Common myeloid progenitor, CD34-positive (primary cell): ENCODE results near the gene OGG1.

ENCODE experiments used
- CTCF ChIA-PET: fragments of 350-600 bp; sonication (Branson Sonifier 250); formaldehyde crosslinking; loops from one replicate; lab custom pipeline; 2021; ENCODE audit warnings: antibody characterized with exemption; lab: Charles Lee
- POLR2A ChIA-PET: fragments of 350-600 bp; sonication (Branson Sonifier 250); formaldehyde crosslinking; loops from one replicate; lab custom pipeline; 2021; ENCODE audit warnings: antibody characterized with exemption; lab: Charles Lee
- DNase-seq, 3 donors: peaks; one replicate each; pipeline versions ENCODE4 v3.0.0 to v3.0.0-alpha.2; 2013
- H3K27ac ChIP-seq, 2 experiments: 1 replicate in 1 of 2; 2 replicates in 1 of 2; pipeline ENCODE4 v1.7.0; 2013; ENCODE audit warnings: inconsistent platforms in 2 of 2, low read length in 2 of 2, mild to moderate bottlenecking in 2 of 2, low read depth in 1 of 2, moderate library complexity in 1 of 2; ENCODE audit not compliant: severe bottlenecking in 2 of 2, insufficient read depth in 1 of 2, poor library complexity in 1 of 2
- H3K27me3 ChIP-seq, 5 experiments: replicated peaks in 2 of 5; 1 replicate in 3 of 5; 2 replicates in 2 of 5; pipeline versions ENCODE4 v1.6.1 to v1.7.0; 2013; ENCODE audit warnings: low read length in 4 of 5, mild to moderate bottlenecking in 2 of 5, moderate library complexity in 2 of 5, inconsistent platforms in 1 of 5; ENCODE audit not compliant: insufficient read depth in 5 of 5, control insufficient read depth in 4 of 5
- H3K36me3 ChIP-seq, 4 experiments: 1 replicate in 2 of 4; 2 replicates in 2 of 4; pipeline versions ENCODE4 v1.6.1 to v1.7.0; 2013; ENCODE audit warnings: low read length in 3 of 4, control low read depth in 1 of 4, mild to moderate bottlenecking in 1 of 4; ENCODE audit not compliant: control insufficient read depth in 4 of 4, insufficient read depth in 4 of 4
- H3K4me1 ChIP-seq, 4 experiments: 1 replicate in 3 of 4; 2 replicates in 1 of 4; pipeline versions ENCODE4 v1.6.1 to v1.7.1; 2013; ENCODE audit warnings: low read length in 3 of 4, mild to moderate bottlenecking in 3 of 4, control low read depth in 1 of 4, inconsistent platforms in 1 of 4, moderate library complexity in 1 of 4; ENCODE audit not compliant: control insufficient read depth in 4 of 4, insufficient read depth in 4 of 4; ENCODE audit errors: control extremely low read depth in 1 of 4
- H3K4me3 ChIP-seq, 7 experiments: 1 replicate in 4 of 7; 2 replicates in 3 of 7; pipeline versions ENCODE4 v1.5.1 to v1.7.0; 2013; ENCODE audit warnings: mild to moderate bottlenecking in 7 of 7, low read length in 6 of 7, moderate library complexity in 6 of 7, inconsistent platforms in 2 of 7, low read depth in 2 of 7, control low read depth in 1 of 7; ENCODE audit not compliant: insufficient read depth in 4 of 7, control insufficient read depth in 1 of 7; ENCODE audit errors: extremely low read depth in 1 of 7
- H3K9me3 ChIP-seq, 5 experiments: 1 replicate in 4 of 5; 2 replicates in 1 of 5; pipeline versions ENCODE4 v1.6.1 to v1.7.1; 2013; ENCODE audit warnings: low read length in 4 of 5, mild to moderate bottlenecking in 2 of 5, inconsistent platforms in 1 of 5, low read depth in 1 of 5, moderate library complexity in 1 of 5; ENCODE audit not compliant: control insufficient read depth in 4 of 5, insufficient read depth in 2 of 5; ENCODE audit errors: control extremely low read depth in 1 of 5
- WGBS: methylation state at CpG from one replicate; pipeline ENCODE4 v1.1.5; 2013; ENCODE audit not compliant: insufficient coverage; 5-methylcytosine and 5-hydroxymethylcytosine counted together

The OGG1 gene

GRCh38 chr3:9786209-9786739 is 36.5 kb downstream of the OGG1 start:
- POLR2A ChIA-PET, result no interaction called here
- H3K36me3 ChIP-seq, result peaks cover 17 to 63% (median 44%) of the 10 kb centered on the region in 4 experiments
- 89% methylated on average over 7 of the region's 7 CpGs for WGBS

GRCh38 chr3:9786825-9787669 is 37.3 kb downstream of the OGG1 start:
- WGBS, result 97% methylated on average over 11 of the region's 13 CpGs
- H3K9me3 ChIP-seq, result no peaks in the 10 kb centered on the region
- DNase-seq, result peak in 2 of 3 donors; percentile 48 to 49
- H3K27ac ChIP-seq, result no peak overlapping the region
- no peaks in the 10 kb centered on the region for H3K27me3 ChIP-seq
- H3K4me3 ChIP-seq, result no peak overlapping the region
- H3K36me3 ChIP-seq, result peaks cover 17 to 58% (median 43%) of the 10 kb centered on the region in 4 experiments
- peaks cover under 1 to 31% (median 8%) of the 10 kb centered on the region in 4 experiments for H3K4me1 ChIP-seq
- CTCF ChIA-PET, result interaction anchor here (1.2 to 1.8 kb wide), 2 partner anchors 13 to 55 kb away, joined by 3 to 7 read pairs; partner anchors contain the start of gene BRPF1
- POLR2A ChIA-PET, result interaction anchor here (0.6 kb wide), 1 partner anchor 15 kb away, joined by 4 read pairs; no protein-coding TSS in a partner anchor

More at GRCh38 chr3:9786209-9786739, 36.5 kb downstream of the OGG1 start:
- H3K27ac ChIP-seq, result no peak overlapping the region
- H3K27me3 ChIP-seq, result no peaks in the 10 kb centered on the region
- H3K9me3 ChIP-seq, result no peaks in the 10 kb centered on the region
- H3K4me3 ChIP-seq, result no peak overlapping the region
- peak in 1 of 3 donors; percentile 6 for DNase-seq
- CTCF ChIA-PET, result interaction anchor here (1.0 to 1.8 kb wide), 3 partner anchors 12 to 55 kb away, joined by 3 to 7 read pairs (median 3); partner anchors contain the start of gene BRPF1
- H3K4me1 ChIP-seq, result peaks cover 6 to 31% (median 9%) of the 10 kb centered on the region in 4 experiments

GRCh38 chr3:9787714-9788113 is 38.0 kb downstream of the OGG1 start:
- POLR2A ChIA-PET, result interaction anchor here (0.6 kb wide), 1 partner anchor 14 kb away, joined by 4 read pairs; no protein-coding TSS in a partner anchor
- Histone ChIP-seq H3K4me1 (peaks cover 0 to 25% (median 9%) of the 10 kb centered on the region in 4 experiments), H3K4me3 (no peak overlapping the region), H3K27me3 (no peaks in the 10 kb centered on the region), H3K27ac (no peak overlapping the region), H3K36me3 (peaks cover 17 to 57% (median 41%) of the 10 kb centered on the region in 4 experiments), H3K9me3 (no peaks in the 10 kb centered on the region)
- 98% methylated on average over 6 of the region's 6 CpGs for WGBS
- no peak for DNase-seq
- CTCF ChIA-PET, result no interaction called here

GRCh38 chr3:9791127-9791526 is 41.4 kb downstream of the OGG1 start:
- WGBS, result 96% methylated on average over 10 of the region's 11 CpGs
- Histone ChIP-seq H3K36me3 (peaks cover 8 to 41% (median 25%) of the 10 kb centered on the region in 4 experiments), H3K9me3 (no peaks in the 10 kb centered on the region), H3K4me1 (peaks cover 11 to 32% (median 21%) of the 10 kb centered on the region in 4 experiments), H3K27me3 (no peaks in the 10 kb centered on the region), H3K27ac (no peak overlapping the region), H3K4me3 (peak overlapping the region in 1 of 7 experiments; percentile 79)
- DNase-seq, result no peak
- POLR2A ChIA-PET, result no interaction called here
- CTCF ChIA-PET, result interaction anchor here (0.9 to 2.7 kb wide), 6 partner anchors 9 to 64 kb away, joined by 3 to 10 read pairs (median 6); no protein-coding TSS in a partner anchor

- ChIA-PET POLR2A (interaction anchor here (1.1 to 1.3 kb wide), 4 partner anchors 9 to 61 kb away, joined by 4 to 9 read pairs (median 6); partner anchors contain the start of gene BRPF1), CTCF (interaction anchor here (0.9 to 2.7 kb wide), 11 partner anchors 9 to 64 kb away, joined by 3 to 10 read pairs (median 4); partner anchors contain the start of gene OGG1)
- Histone ChIP-seq H3K9me3 (no peaks in the 10 kb centered on the region), H3K27me3 (no peaks in the 10 kb centered on the region), H3K36me3 (peaks cover 7 to 37% (median 21%) of the 10 kb centered on the region in 4 experiments), H3K4me3 (peak overlapping the region; percentile 79 to 98 (median 86)), H3K4me1 (peaks cover 11 to 27% (median 21%) of the 10 kb centered on the region in 4 experiments), H3K27ac (peak overlapping the region; percentile 96 to 98)
- DNase-seq, result no peak
- WGBS, result 14% methylated on average over 10 of the region's 14 CpGs
Measured at GRCh38 chr3:9791790-9792404, 42.1 kb downstream of the OGG1 start.

- H3K4me1 ChIP-seq, result peaks cover 11 to 27% (median 21%) of the 10 kb centered on the region in 4 experiments
Measured at GRCh38 chr3:9792405-9793160, 42.8 kb downstream of the OGG1 start, which contains the start of the genes ARPC4 and TADA3. TSS of gene ARPC4 (plus strand) at chr3:9793082. CDS start at chr3:9793122, 40 bp downstream. TSS of gene TADA3 (minus strand) at chr3:9792473. CDS start at chr3:9791466, 1,007 bp downstream.

More at GRCh38 chr3:9792405-9793160, 42.8 kb downstream of the OGG1 start, which contains the start of the genes ARPC4 and TADA3:
- no peaks in the 10 kb centered on the region for H3K9me3 ChIP-seq
- H3K36me3 ChIP-seq, result peaks cover 7 to 37% (median 22%) of the 10 kb centered on the region in 4 experiments
- no peaks in the 10 kb centered on the region for H3K27me3 ChIP-seq
- CTCF ChIA-PET, result interaction anchor here (0.9 to 1.6 kb wide), 6 partner anchors 9 to 62 kb away, joined by 3 to 4 read pairs (median 3); partner anchors contain the start of gene OGG1
- H3K27ac ChIP-seq, result peak within 1 kb of the TSS; percentile 96 to 98
- DNase-seq, result peak; percentile 97 to 98 (median 98)
- POLR2A ChIA-PET, result interaction anchor here (0.5 to 1.3 kb wide), 5 partner anchors 10 to 340 kb away, joined by 3 to 9 read pairs (median 5); partner anchors contain the start of gene BRPF1
- WGBS, result under 1% methylated on average over 56 of the region's 65 CpGs
- peak within 1 kb of the TSS; percentile 79 to 98 (median 86) for H3K4me3 ChIP-seq
